Lower lobe of right lung (tissue), 2 donors: ENCODE measurements around the gene RAB40AL. TPM values are rescaled to one million over a fixed set of nuclear protein-coding genes. Genes with fewer than 3 reads are reported as not detected.
"Not testable (repeated sequence)": the region's sequence is repeated elsewhere in the genome, so short reads cannot be mapped to it uniquely, and the experiment has no call there.

Experiments
- ATAC-seq, 2 donors: fragments of 200-7000 bp; cut with Tn5 transposase; one replicate each; pipeline ENCODE4 v1.9.1; 2020 to 2022; ENCODE audit warnings: mild to moderate bottlenecking in 2 of 2, moderate library complexity in 2 of 2
- DNase-seq: peaks from one replicate; pipeline ENCODE4 v3.0.0-alpha.2; 2020
- H3K27ac ChIP-seq: fragments of 200-600 bp; one replicate; pipeline ENCODE4 v1.8.0; 2022
- H3K27me3 ChIP-seq: fragments of 200-600 bp; one replicate; pipeline ENCODE4 v1.8.0; 2022; ENCODE audit warnings: low read depth
- H3K36me3 ChIP-seq: fragments of 200-600 bp; one replicate; pipeline ENCODE4 v1.8.0; 2022; ENCODE audit warnings: mild to moderate bottlenecking
- H3K4me1 ChIP-seq: fragments of 200-600 bp; one replicate; pipeline ENCODE4 v1.8.0; 2022
- H3K4me3 ChIP-seq: fragments of 200-600 bp; one replicate; pipeline ENCODE4 v1.8.0; 2022; ENCODE audit warnings: mild to moderate bottlenecking
- H3K9me3 ChIP-seq: fragments of 200-600 bp; one replicate; pipeline ENCODE4 v1.8.0; 2022
- CTCF ChIP-seq: fragments of 200-600 bp; IDR thresholded peaks from one replicate; pipeline ENCODE4 v1.8.0; 2022; ENCODE audit warnings: antibody characterized with exemption, mild to moderate bottlenecking
- intact Hi-C: fragments of 100-400 bp; cut with DNase I; formaldehyde crosslinking; loops from one replicate; pipeline ENCODE4 v1.11.0; 2022
- total RNA-seq: library from RNA; stranded (reverse); fragmentation: NEBNext Ultra II Directional; extraction: Animal tissue kit (Norgen Biotek cat#: 25700); gene quantifications from one replicate; pipeline ENCODE4 v1.2.1, GENCODE V29; 2021
- donor health status: DM: no; HTN: yes; CAD: no; lungs with severe emphysema.

The RAB40AL gene
- total RNA-seq, 1 donor from 2014 or later, result 1.6 TPM

GRCh38 chrX:102963955-102964354 lies 26.9 kb downstream of the RAB40AL start:
- intact Hi-C loops, result no loop called here
- H3K4me3 ChIP-seq, result no peak overlapping the region
- H3K9me3 ChIP-seq, result no peaks in the 10 kb centered on the region
- H3K36me3 ChIP-seq, result no peaks in the 10 kb centered on the region
- no peak for TF ChIP-seq CTCF
- no peaks in the 10 kb centered on the region for H3K4me1 ChIP-seq
- no peak for ATAC-seq
- H3K27ac ChIP-seq, result no peak overlapping the region
- no peaks in the 10 kb centered on the region for H3K27me3 ChIP-seq
- DNase-seq, result no peak

- ATAC-seq (no peak), DNase-seq (no peak)
- Histone ChIP-seq H3K4me1 (no peaks in the 10 kb centered on the region), H3K4me3 (no peak overlapping the region), H3K9me3 (no peaks in the 10 kb centered on the region), H3K36me3 (no peaks in the 10 kb centered on the region), H3K27me3 (no peaks in the 10 kb centered on the region), H3K27ac (no peak overlapping the region)
- no peak for TF ChIP-seq CTCF
- intact Hi-C loops, result no loop called here
Measured at GRCh38 chrX:102964940-102965339, 27.9 kb downstream of the RAB40AL start.

GRCh38 chrX:102966701-102967100 lies 29.6 kb downstream of the RAB40AL start:
- intact Hi-C loops, result no loop called here
- Histone ChIP-seq H3K27ac (no peak overlapping the region), H3K36me3 (no peaks in the 10 kb centered on the region), H3K4me1 (no peaks in the 10 kb centered on the region), H3K4me3 (no peak overlapping the region), H3K27me3 (no peaks in the 10 kb centered on the region), H3K9me3 (no peaks in the 10 kb centered on the region)
- no peak for ATAC-seq
- no peak for DNase-seq
- TF ChIP-seq CTCF, result no peak

- no peak for TF ChIP-seq CTCF
- Histone ChIP-seq H3K27ac (no peak overlapping the region), H3K9me3 (no peaks in the 10 kb centered on the region), H3K4me1 (no peaks in the 10 kb centered on the region), H3K36me3 (no peaks in the 10 kb centered on the region), H3K4me3 (no peak overlapping the region), H3K27me3 (no peaks in the 10 kb centered on the region)
- ATAC-seq, result no peak
- intact Hi-C loops, result no loop called here
- DNase-seq, result no peak
Measured at GRCh38 chrX:102968216-102968615, 31.1 kb downstream of the RAB40AL start.

GRCh38 chrX:102971536-102971935 lies 34.5 kb downstream of the RAB40AL start:
- ATAC-seq, H3K9me3 ChIP-seq, H3K27me3 ChIP-seq, H3K36me3 ChIP-seq, intact Hi-C loops, H3K27ac ChIP-seq, DNase-seq, H3K4me1 ChIP-seq, H3K4me3 ChIP-seq: not testable (repeated sequence)

GRCh38 chrX:102975016-102975415 lies 37.9 kb downstream of the RAB40AL start:
- no peak for ATAC-seq
- H3K4me1 ChIP-seq, result no peaks in the 10 kb centered on the region
- intact Hi-C loops, result no loop called here

More at GRCh38 chrX:102975016-102975415, 37.9 kb downstream of the RAB40AL start:
- H3K27ac ChIP-seq, result no peak overlapping the region
- no peaks in the 10 kb centered on the region for H3K9me3 ChIP-seq
- H3K4me3 ChIP-seq, result no peak overlapping the region
- no peak for TF ChIP-seq CTCF
- H3K36me3 ChIP-seq, result no peaks in the 10 kb centered on the region
- H3K27me3 ChIP-seq, result no peaks in the 10 kb centered on the region
- no peak for DNase-seq
